Peyer's patch (tissue), 4 donors: ENCODE results near the gene MUSTN1. TPM values are rescaled to one million over a fixed set of nuclear protein-coding genes. Genes with fewer than 3 reads are reported as not detected.

Source experiments
- DNase-seq, 3 donors: peaks; one replicate each; pipeline ENCODE4 v3.0.0-alpha.2; 2017 to 2019
- H3K27ac ChIP-seq, 4 donors: fragments of 200-600 bp; sonication (generic); one replicate each; pipeline ENCODE4 v1.5.1; 2016 to 2019
- H3K27me3 ChIP-seq, 2 donors: fragments of 200-600 bp; sonication (generic); one replicate each; pipeline ENCODE4 v1.5.1; 2019
- H3K36me3 ChIP-seq, 3 donors: fragments of 200-600 bp; sonication (generic); one replicate each; pipeline ENCODE4 v1.5.1; 2016 to 2019
- H3K4me1 ChIP-seq, 4 donors: fragments of 200-600 bp; sonication (generic); one replicate each; pipeline ENCODE4 v1.5.1; 2016 to 2019
- H3K4me3 ChIP-seq, 4 donors: fragments of 200-600 bp; sonication (generic); 1 replicate in 3 of 4; 2 replicates in 1 of 4; pipeline ENCODE4 v1.5.1; 2016 to 2019; ENCODE audit warnings: mild to moderate bottlenecking in 1 of 4
- H3K9me3 ChIP-seq, 4 donors: fragments of 200-600 bp; sonication (generic); one replicate each; pipeline ENCODE4 v1.5.1; 2016 to 2019; ENCODE audit warnings: mild to moderate bottlenecking in 1 of 4
- CTCF ChIP-seq, 6 experiments: fragments of 450-650 bp in 4 of 6; fragments of 200-600 bp in 2 of 6; sonication (generic) in 1 of 6; IDR thresholded peaks; one replicate each; pipeline ENCODE4 v1.5.1; 2017 to 2019; ENCODE audit warnings: antibody characterized with exemption in 6 of 6, mild to moderate bottlenecking in 3 of 6, moderate library complexity in 1 of 6
- POLR2A ChIP-seq, 2 donors: fragments of 450-650 bp; IDR thresholded peaks; one replicate each; pipeline ENCODE4 v1.5.1; 2017; ENCODE audit warnings: antibody characterized with exemption in 2 of 2, mild to moderate bottlenecking in 2 of 2, moderate library complexity in 2 of 2
- total RNA-seq, 4 donors: library from RNA; depleted of rRNA; stranded (reverse); fragments of >200 nt; gene quantifications; one replicate each; pipeline ENCODE4 v1.1.0, GENCODE V29; 2016

The MUSTN1 gene
- total RNA-seq, 4 donors from 2014 or later, result 2.3 to 28.9 (median 11.9) TPM

- Histone ChIP-seq H3K36me3 (no peaks in the 10 kb centered on the region), H3K4me3 (no peak overlapping the region), H3K4me1 (no peaks in the 10 kb centered on the region), H3K27me3 (no peaks in the 10 kb centered on the region), H3K9me3 (no peaks in the 10 kb centered on the region), H3K27ac (no peak overlapping the region)
- no peak for TF ChIP-seq POLR2A (IDR thresholded peaks at IDR 0.05)
- TF ChIP-seq CTCF (IDR thresholded peaks at IDR 0.05), result no peak
- no peak for DNase-seq
Measured at GRCh38 chr3:52805270-52806039, 29.4 kb downstream of the MUSTN1 start.

- Histone ChIP-seq H3K4me3 (no peak overlapping the region), H3K36me3 (no peaks in the 10 kb centered on the region), H3K27me3 (no peaks in the 10 kb centered on the region), H3K27ac (no peak overlapping the region), H3K9me3 (no peaks in the 10 kb centered on the region), H3K4me1 (no peaks in the 10 kb centered on the region)
- TF ChIP-seq POLR2A (IDR thresholded peaks at IDR 0.05), result no peak
- TF ChIP-seq CTCF (IDR thresholded peaks at IDR 0.05), result no peak
- no peak for DNase-seq
Measured at GRCh38 chr3:52801839-52802238, 33.0 kb downstream of the MUSTN1 start.

GRCh38 chr3:52800079-52800478 lies 34.7 kb downstream of the MUSTN1 start:
- no peaks in the 10 kb centered on the region for H3K36me3 ChIP-seq
- H3K4me3 ChIP-seq, result no peak overlapping the region
- no peak for DNase-seq
- no peaks in the 10 kb centered on the region for H3K9me3 ChIP-seq
- no peak overlapping the region for H3K27ac ChIP-seq
- H3K4me1 ChIP-seq, result no peaks in the 10 kb centered on the region
- no peaks in the 10 kb centered on the region for H3K27me3 ChIP-seq
- TF ChIP-seq POLR2A (IDR thresholded peaks at IDR 0.05) (no peak), CTCF (IDR thresholded peaks at IDR 0.05) (no peak)

GRCh38 chr3:52798978-52799476 lies 35.8 kb downstream of the MUSTN1 start:
- no peak for DNase-seq
- Histone ChIP-seq H3K27ac (no peak overlapping the region), H3K4me1 (no peaks in the 10 kb centered on the region), H3K36me3 (no peaks in the 10 kb centered on the region), H3K4me3 (no peak overlapping the region), H3K27me3 (no peaks in the 10 kb centered on the region), H3K9me3 (no peaks in the 10 kb centered on the region)
- peak in 4 of 6 experiments; percentile 32 to 40 (median 36) for TF ChIP-seq CTCF (IDR thresholded peaks at IDR 0.05)
- no peak for TF ChIP-seq POLR2A (IDR thresholded peaks at IDR 0.05)

- no peak for DNase-seq
- H3K9me3 ChIP-seq, result no peaks in the 10 kb centered on the region
- no peaks in the 10 kb centered on the region for H3K27me3 ChIP-seq
- H3K27ac ChIP-seq, result no peak overlapping the region
- H3K4me1 ChIP-seq, result no peaks in the 10 kb centered on the region
- no peak overlapping the region for H3K4me3 ChIP-seq
- no peak for TF ChIP-seq CTCF (IDR thresholded peaks at IDR 0.05)
- TF ChIP-seq POLR2A (IDR thresholded peaks at IDR 0.05), result no peak
- no peaks in the 10 kb centered on the region for H3K36me3 ChIP-seq
Measured at GRCh38 chr3:52798376-52798977, 36.3 kb downstream of the MUSTN1 start.
